ENCODE measurements around the gene CES3.
"Not testable (repeated sequence)": the region's sequence is repeated elsewhere in the genome, so short reads cannot be mapped to it uniquely, and the experiment has no call there.

The CES3 gene

GRCh38 chr16:66973716-66974115 lies 12.7 kb downstream of the CES3 start:
- DNase-seq: no peak

- not testable (repeated sequence) for DNase-seq
These were observed 13.3 kb downstream of the CES3 start for GRCh38 chr16:66974156-66974931.

- not testable (repeated sequence) for DNase-seq
These were observed 13.8 kb downstream of the CES3 start for GRCh38 chr16:66974932-66975246.

GRCh38 chr16:66975302-66975893 lies 14.3 kb downstream of the CES3 start:
- no peak for DNase-seq

GRCh38 chr16:66976746-66977145 lies 15.7 kb downstream of the CES3 start:
- no peak for DNase-seq

GRCh38 chr16:66977341-66978113 lies 16.5 kb downstream of the CES3 start:
- peak; percentile 90 for DNase-seq

- DNase-seq: peak; percentile 60
These were observed 18.1 kb downstream of the CES3 start for GRCh38 chr16:66979011-66979717.

GRCh38 chr16:66983033-66983432 lies 22.0 kb downstream of the CES3 start:
- no peak for DNase-seq

- DNase-seq: no peak
These were observed 23.8 kb downstream of the CES3 start for GRCh38 chr16:66984892-66985311.

GRCh38 chr16:66986559-66986958 lies 25.5 kb downstream of the CES3 start:
- DNase-seq: no peak

GRCh38 chr16:66988197-66988788 lies 27.2 kb downstream of the CES3 start, which contains the start of gene CES4A:
Gene CES4A (plus strand): TSS chr16:66988589. CDS start chr16:66988773, 184 bp downstream.
- DNase-seq: peak; percentile 53

- no peak for DNase-seq
These were observed 30.5 kb downstream of the CES3 start for GRCh38 chr16:66991545-66992077.

GRCh38 chr16:66993558-66993957 lies 32.5 kb downstream of the CES3 start:
- not testable (repeated sequence) for DNase-seq

GRCh38 chr16:66996324-66996982 lies 35.4 kb downstream of the CES3 start:
- no peak for DNase-seq

GRCh38 chr16:66996983-66997358 lies 35.9 kb downstream of the CES3 start:
- no peak for DNase-seq

GRCh38 chr16:67000384-67001351 lies 39.6 kb downstream of the CES3 start:
- peak; percentile 73 for DNase-seq

GRCh38 chr16:67001726-67002125 lies 40.7 kb downstream of the CES3 start:
- DNase-seq: no peak

- no peak for DNase-seq
These were observed 46.0 kb downstream of the CES3 start for GRCh38 chr16:67006930-67007658.

GRCh38 chr16:67009158-67009557 lies 48.1 kb downstream of the CES3 start:
- DNase-seq: no peak

GRCh38 chr16:67011274-67011673 lies 50.2 kb downstream of the CES3 start:
- no peak for DNase-seq
